ENCODE data around the gene EXOC3L1. TPM values are rescaled to one million over a fixed set of nuclear protein-coding genes. Genes with fewer than 3 reads are reported as not detected.

EXOC3L1 gene
- total RNA-seq, 1 experiment from 2014 or later = 4.0 TPM

- TF ChIP-seq ELF4 (CRISPR knock-in tag; IDR thresholded peaks at IDR 0.05; ENCODE audit: low read depth) = no peak
- no peak for TF ChIP-seq SMAD3 (CRISPR knock-in tag; IDR thresholded peaks at IDR 0.05; ENCODE audit: borderline replicate concordance)
- no peak for TF ChIP-seq ATF2 (CRISPR knock-in tag; IDR thresholded peaks at IDR 0.05; ENCODE audit: borderline replicate concordance, low read depth)
- no peak for TF ChIP-seq ZBTB21 (CRISPR knock-in tag; IDR thresholded peaks at IDR 0.05; ENCODE audit: borderline replicate concordance)
- TF ChIP-seq CREB1 (CRISPR knock-in tag; IDR thresholded peaks at IDR 0.05) = peak; percentile 64; the same call in 1 of the 2 replicates
- TF ChIP-seq TCF7 (CRISPR knock-in tag; IDR thresholded peaks at IDR 0.05; ENCODE audit: low read depth) = no peak
- TF ChIP-seq ATF1 (CRISPR knock-in tag; IDR thresholded peaks at IDR 0.05) = no peak
- no peak for TF ChIP-seq ZNF317 (CRISPR knock-in tag; IDR thresholded peaks at IDR 0.05; ENCODE audit: borderline replicate concordance, low read depth)
- TF ChIP-seq ESRRA (CRISPR knock-in tag; IDR thresholded peaks at IDR 0.05; ENCODE audit: borderline replicate concordance) = no peak
- TF ChIP-seq, protein P1, sequence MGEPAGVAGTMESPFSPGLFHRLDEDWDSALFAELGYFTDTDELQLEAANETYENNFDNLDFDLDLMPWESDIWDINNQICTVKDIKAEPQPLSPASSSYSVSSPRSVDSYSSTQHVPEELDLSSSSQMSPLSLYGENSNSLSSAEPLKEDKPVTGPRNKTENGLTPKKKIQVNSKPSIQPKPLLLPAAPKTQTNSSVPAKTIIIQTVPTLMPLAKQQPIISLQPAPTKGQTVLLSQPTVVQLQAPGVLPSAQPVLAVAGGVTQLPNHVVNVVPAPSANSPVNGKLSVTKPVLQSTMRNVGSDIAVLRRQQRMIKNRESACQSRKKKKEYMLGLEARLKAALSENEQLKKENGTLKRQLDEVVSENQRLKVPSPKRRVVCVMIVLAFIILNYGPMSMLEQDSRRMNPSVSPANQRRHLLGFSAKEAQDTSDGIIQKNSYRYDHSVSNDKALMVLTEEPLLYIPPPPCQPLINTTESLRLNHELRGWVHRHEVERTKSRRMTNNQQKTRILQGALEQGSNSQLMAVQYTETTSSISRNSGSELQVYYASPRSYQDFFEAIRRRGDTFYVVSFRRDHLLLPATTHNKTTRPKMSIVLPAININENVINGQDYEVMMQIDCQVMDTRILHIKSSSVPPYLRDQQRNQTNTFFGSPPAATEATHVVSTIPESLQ (CRISPR knock-in tag; IDR thresholded peaks at IDR 0.05) = no peak
- TF ChIP-seq, protein P2, sequence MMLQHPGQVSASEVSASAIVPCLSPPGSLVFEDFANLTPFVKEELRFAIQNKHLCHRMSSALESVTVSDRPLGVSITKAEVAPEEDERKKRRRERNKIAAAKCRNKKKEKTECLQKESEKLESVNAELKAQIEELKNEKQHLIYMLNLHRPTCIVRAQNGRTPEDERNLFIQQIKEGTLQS (CRISPR knock-in tag; conservative IDR thresholded peaks at IDR 0.05) = no peak
- no peak for TF ChIP-seq CREM (CRISPR knock-in tag; IDR thresholded peaks at IDR 0.05)
- peak; percentile 68; the same call in 1 of the 2 replicates for TF ChIP-seq TEAD4 (CRISPR knock-in tag; IDR thresholded peaks at IDR 0.05)
- TF ChIP-seq TP53 (CRISPR knock-in tag; IDR thresholded peaks at IDR 0.05) = no peak
- peak; percentile 73; the same call in 1 of the 2 replicates for TF ChIP-seq ZNF219 (CRISPR knock-in tag; IDR thresholded peaks at IDR 0.05; ENCODE audit: borderline replicate concordance)
Observed at GRCh38 chr16:67154578-67155294, 35.2 kb downstream of the EXOC3L1 start (continued).

- Mint-ChIP-seq H3K27ac (no peak overlapping the region), H3K4me1 (peaks cover 8% of the 10 kb centered on the region), H3K4me3 (peak overlapping the region; percentile 75), H3K27me3 (ENCODE audit: low read depth) (peaks cover 65% of the 10 kb centered on the region), H3K36me3 (peaks cover 8% of the 10 kb centered on the region), H3K9me3 (no peaks in the 10 kb centered on the region)
- ATAC-seq (no peak), DNase-seq (ENCODE audit: low spot score) (no peak)
- TF ChIP-seq, protein P3, sequence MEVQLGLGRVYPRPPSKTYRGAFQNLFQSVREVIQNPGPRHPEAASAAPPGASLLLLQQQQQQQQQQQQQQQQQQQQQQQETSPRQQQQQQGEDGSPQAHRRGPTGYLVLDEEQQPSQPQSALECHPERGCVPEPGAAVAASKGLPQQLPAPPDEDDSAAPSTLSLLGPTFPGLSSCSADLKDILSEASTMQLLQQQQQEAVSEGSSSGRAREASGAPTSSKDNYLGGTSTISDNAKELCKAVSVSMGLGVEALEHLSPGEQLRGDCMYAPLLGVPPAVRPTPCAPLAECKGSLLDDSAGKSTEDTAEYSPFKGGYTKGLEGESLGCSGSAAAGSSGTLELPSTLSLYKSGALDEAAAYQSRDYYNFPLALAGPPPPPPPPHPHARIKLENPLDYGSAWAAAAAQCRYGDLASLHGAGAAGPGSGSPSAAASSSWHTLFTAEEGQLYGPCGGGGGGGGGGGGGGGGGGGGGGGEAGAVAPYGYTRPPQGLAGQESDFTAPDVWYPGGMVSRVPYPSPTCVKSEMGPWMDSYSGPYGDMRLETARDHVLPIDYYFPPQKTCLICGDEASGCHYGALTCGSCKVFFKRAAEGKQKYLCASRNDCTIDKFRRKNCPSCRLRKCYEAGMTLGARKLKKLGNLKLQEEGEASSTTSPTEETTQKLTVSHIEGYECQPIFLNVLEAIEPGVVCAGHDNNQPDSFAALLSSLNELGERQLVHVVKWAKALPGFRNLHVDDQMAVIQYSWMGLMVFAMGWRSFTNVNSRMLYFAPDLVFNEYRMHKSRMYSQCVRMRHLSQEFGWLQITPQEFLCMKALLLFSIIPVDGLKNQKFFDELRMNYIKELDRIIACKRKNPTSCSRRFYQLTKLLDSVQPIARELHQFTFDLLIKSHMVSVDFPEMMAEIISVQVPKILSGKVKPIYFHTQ (CRISPR knock-in tag; IDR thresholded peaks at IDR 0.05) = no peak
- TF ChIP-seq ATF2 (CRISPR knock-in tag; IDR thresholded peaks at IDR 0.05; ENCODE audit: borderline replicate concordance, low read depth) = no peak
- TF ChIP-seq, protein P4, sequence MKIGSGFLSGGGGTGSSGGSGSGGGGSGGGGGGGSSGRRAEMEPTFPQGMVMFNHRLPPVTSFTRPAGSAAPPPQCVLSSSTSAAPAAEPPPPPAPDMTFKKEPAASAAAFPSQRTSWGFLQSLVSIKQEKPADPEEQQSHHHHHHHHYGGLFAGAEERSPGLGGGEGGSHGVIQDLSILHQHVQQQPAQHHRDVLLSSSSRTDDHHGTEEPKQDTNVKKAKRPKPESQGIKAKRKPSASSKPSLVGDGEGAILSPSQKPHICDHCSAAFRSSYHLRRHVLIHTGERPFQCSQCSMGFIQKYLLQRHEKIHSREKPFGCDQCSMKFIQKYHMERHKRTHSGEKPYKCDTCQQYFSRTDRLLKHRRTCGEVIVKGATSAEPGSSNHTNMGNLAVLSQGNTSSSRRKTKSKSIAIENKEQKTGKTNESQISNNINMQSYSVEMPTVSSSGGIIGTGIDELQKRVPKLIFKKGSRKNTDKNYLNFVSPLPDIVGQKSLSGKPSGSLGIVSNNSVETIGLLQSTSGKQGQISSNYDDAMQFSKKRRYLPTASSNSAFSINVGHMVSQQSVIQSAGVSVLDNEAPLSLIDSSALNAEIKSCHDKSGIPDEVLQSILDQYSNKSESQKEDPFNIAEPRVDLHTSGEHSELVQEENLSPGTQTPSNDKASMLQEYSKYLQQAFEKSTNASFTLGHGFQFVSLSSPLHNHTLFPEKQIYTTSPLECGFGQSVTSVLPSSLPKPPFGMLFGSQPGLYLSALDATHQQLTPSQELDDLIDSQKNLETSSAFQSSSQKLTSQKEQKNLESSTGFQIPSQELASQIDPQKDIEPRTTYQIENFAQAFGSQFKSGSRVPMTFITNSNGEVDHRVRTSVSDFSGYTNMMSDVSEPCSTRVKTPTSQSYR (CRISPR knock-in tag; IDR thresholded peaks at IDR 0.05) = no peak
- ChIA-PET CTCF (interaction anchor here (0.7 to 15.3 kb wide), 23 partner anchors 9 to 248 kb away, joined by 3 to 386 read pairs (median 5); partner anchors contain the start of genes CES3, ELMO3, FBXL8 and FHOD1), POLR2A (interaction anchor here (0.6 to 1.1 kb wide), 3 partner anchors 34 to 194 kb away, joined by 3 read pairs; no protein-coding TSS in a partner anchor)
Observed at GRCh38 chr16:67151431-67152097, 38.4 kb downstream of the EXOC3L1 start.
